HepG2 (cell line): ENCODE measurements around the gene CASKIN1. TPM values are rescaled to one million over a fixed set of nuclear protein-coding genes. Genes with fewer than 3 reads are reported as not detected.
A peak's percentile ranks its signal among the peaks of the same experiment; 100 is the strongest.

ENCODE experiments used
- ATAC-seq: fragments of 200-7000 bp; cut with Tn5 transposase; 3 replicates; pipeline ENCODE4 v1.9.1; 2020; ENCODE audit warnings: mild to moderate bottlenecking, moderate library complexity
- BruUV-seq: library from RNA; stranded (reverse); fragments of 400-500 nt; replicated peaks from 2 replicates; lab custom pipeline; 2021; lab: Mats Ljungman, UMichigan
- CTCF ChIA-PET: fragments of 300-600 bp; formaldehyde crosslinking; extraction: SDS; loops from one replicate; lab custom pipeline; 2021; ENCODE audit warnings: low total read pairs, inconsistent platforms, low intra/inter-chr PET ratio; lab: Yijun Ruan, JAX
- POLR2A ChIA-PET: fragments of 350-600 bp; sonication (Branson Sonifier 250); formaldehyde crosslinking; loops from one replicate; lab custom pipeline; 2020; ENCODE audit warnings: antibody characterized with exemption, inconsistent platforms; lab: Yijun Ruan, JAX
- DNase-seq: peaks from one replicate; pipeline ENCODE4 v3.0.0-alpha.2; 2015; ENCODE audit warnings: low spot score
- FAIRE-seq: peaks from 3 replicates; lab custom pipeline; 2011; peaks lifted over from hg19 to GRCh38; lab: Jason Lieb, UNC
- H2AFZ ChIP-seq: one replicate; pipeline ENCODE4 v1.6.1; 2011; ENCODE audit warnings: low read length, inconsistent platforms
- H3K27ac ChIP-seq: fragments of 300-600 bp; 3 replicates; pipeline ENCODE4 v1.8.0; 2011; ENCODE audit warnings: mixed run types, mild to moderate bottlenecking, mixed read lengths, low read length, inconsistent platforms; ENCODE audit not compliant: insufficient read depth; ENCODE audit errors: extremely low read length
- H3K27me3 ChIP-seq, 2 experiments: fragments of 200-600 bp in 1 of 2; 2 replicates in 1 of 2; 3 replicates in 1 of 2; pipeline versions ENCODE4 v1.6.0 to v1.8.0; 2011; ENCODE audit warnings: low read length in 2 of 2, mild to moderate bottlenecking in 2 of 2, moderate library complexity in 2 of 2, inconsistent platforms in 1 of 2; ENCODE audit not compliant: insufficient read depth in 2 of 2, control insufficient read depth in 1 of 2
- H3K36me3 ChIP-seq, 2 experiments: fragments of 200-600 bp in 1 of 2; replicated peaks in 1 of 2; 2 replicates in 1 of 2; 3 replicates in 1 of 2; pipeline versions ENCODE4 v1.5.1 to v1.8.0; 2011; ENCODE audit warnings: low read length in 2 of 2, inconsistent platforms in 1 of 2; ENCODE audit not compliant: insufficient read depth in 2 of 2, control insufficient read depth in 1 of 2
- H3K4me1 ChIP-seq: 2 replicates; pipeline ENCODE4 v1.5.1; 2012; ENCODE audit warnings: low read length, inconsistent platforms; ENCODE audit not compliant: insufficient read depth
- H3K4me2 ChIP-seq: 2 replicates; pipeline ENCODE4 v1.6.0; 2011; ENCODE audit warnings: low read depth, low read length, inconsistent platforms
- H3K4me3 ChIP-seq, 3 experiments: fragments of 200-600 bp in 1 of 3; sonication (generic), shearing (Covaris generic) in 1 of 3; replicated peaks in 1 of 3; 2 replicates each; pipeline ENCODE4 v1.5.1; 2011 to 2016; ENCODE audit warnings: low read length in 3 of 3, inconsistent platforms in 2 of 3, low read depth in 2 of 3, mild to moderate bottlenecking in 2 of 3, control low read depth in 1 of 3, mixed read lengths in 1 of 3; ENCODE audit not compliant: insufficient read depth in 1 of 3
- H3K79me2 ChIP-seq: one replicate; pipeline ENCODE4 v1.6.1; 2011; ENCODE audit warnings: low read length, inconsistent platforms; ENCODE audit not compliant: insufficient read depth
- H3K9ac ChIP-seq: 2 replicates; pipeline ENCODE4 v1.6.0; 2011; ENCODE audit warnings: mild to moderate bottlenecking, low read depth, low read length, inconsistent platforms; ENCODE audit not compliant: insufficient read depth
- H3K9me3 ChIP-seq: 2 replicates; pipeline ENCODE4 v1.5.1; 2012; ENCODE audit warnings: mild to moderate bottlenecking, low read length
- H4K20me1 ChIP-seq: 2 replicates; pipeline ENCODE4 v1.6.0; 2011; ENCODE audit warnings: inconsistent platforms, mild to moderate bottlenecking, low read length, moderate library complexity; ENCODE audit not compliant: insufficient read depth
- AGO1 ChIP-seq: fragments of 200-400 bp; formaldehyde crosslinking; IDR thresholded peaks from 2 replicates; pipeline ENCODE4 v1.6.1; 2017; ENCODE audit warnings: mild to moderate bottlenecking, low read depth, low read length, moderate library complexity; ENCODE audit not compliant: poor library complexity, severe bottlenecking
- AKAP8 ChIP-seq: sonication (generic); formaldehyde crosslinking; IDR thresholded peaks from 2 replicates; pipeline ENCODE4 v1.5.1; 2020; ENCODE audit warnings: mild to moderate bottlenecking, missing genetic modification reagents
- HDAC1 ChIP-seq: sonication (generic); formaldehyde crosslinking; IDR thresholded peaks from 2 replicates; pipeline ENCODE4 v1.5.1; 2020; ENCODE audit warnings: mild to moderate bottlenecking, missing genetic modification reagents
- HNRNPLL ChIP-seq: fragments of 200-400 bp; formaldehyde crosslinking; IDR thresholded peaks from 2 replicates; pipeline ENCODE4 v1.6.1; 2017; ENCODE audit warnings: mild to moderate bottlenecking, low read depth, low read length; ENCODE audit not compliant: poor library complexity, severe bottlenecking
- MED8 ChIP-seq: sonication (generic); formaldehyde crosslinking; IDR thresholded peaks from 2 replicates; pipeline ENCODE4 v1.8.1; 2023; ENCODE audit warnings: mild to moderate bottlenecking, missing genetic modification reagents; ENCODE audit not compliant: insufficient replicate concordance
- POLR2A ChIP-seq, 2 experiments: IDR thresholded peaks; 2 replicates each; pipeline ENCODE4 v1.6.1; 2011; ENCODE audit warnings: low read depth in 2 of 2, low read length in 2 of 2, mild to moderate bottlenecking in 1 of 2, moderate library complexity in 1 of 2; ENCODE audit not compliant: insufficient read depth in 1 of 2
- SCMH1 ChIP-seq: sonication (generic); formaldehyde crosslinking; IDR thresholded peaks from 2 replicates; pipeline ENCODE4 v1.9.0; 2021; ENCODE audit warnings: missing genetic modification reagents, mild to moderate bottlenecking, borderline replicate concordance
- YY1 ChIP-seq: IDR thresholded peaks from 2 replicates; pipeline ENCODE4 v1.6.1; 2011; ENCODE audit warnings: low read length, low read depth, moderate library complexity, mild to moderate bottlenecking; ENCODE audit not compliant: insufficient read depth, insufficient replicate concordance
- ZNF615 ChIP-seq: sonication (generic); formaldehyde crosslinking; IDR thresholded peaks from 2 replicates; pipeline ENCODE4 v1.5.0; 2020; ENCODE audit warnings: mild to moderate bottlenecking, missing genetic modification reagents, borderline replicate concordance
- WGBS: methylation state at CpG from one replicate; pipeline ENCODE4 v1.1.6; 2017; ENCODE audit warnings: low lambda C conversion rate; 5-methylcytosine and 5-hydroxymethylcytosine counted together
- in situ Hi-C: cut with HindIII; loops from 2 replicates; pipeline ENCODE4 v1.10.0; 2017; ENCODE audit warnings: low pct_unique_long_range_greater_than_20kb; ENCODE audit not compliant: extremely low pct_ligation_motif_present
- intact Hi-C: fragments of 100-400 bp; cut with micrococcal nuclease; formaldehyde crosslinking; loops from one replicate; pipeline ENCODE4 v1.10.0; 2022; ENCODE audit not compliant: unreplicated experiment
- polyA plus RNA-seq, 8 experiments: library from polyadenylated mRNA; depleted of rRNA in 3 of 8; stranded (reverse) in 7 of 8; unstranded in 1 of 8; fragments of >200 nt; fragmentation: Illumina TruSeq in 4 of 8; extraction: Trizol in 4 of 8; gene quantifications; 2 replicates each; pipeline versions ENCODE4 v1.2.1 to v1.2.3, GENCODE V29; 2011 to 2016; ENCODE audit warnings: low read depth in 4 of 8, missing spikeins in 1 of 8, mixed read lengths in 1 of 8; ENCODE audit not compliant: insufficient read depth in 1 of 8
- total RNA-seq, 5 experiments: library from RNA; depleted of rRNA; stranded (reverse); fragments of >200 nt; fragmentation: Illumina TruSeq; extraction: Trizol; gene quantifications; 2 replicates each; pipeline ENCODE4 v1.2.3, GENCODE V29; 2016; ENCODE audit warnings: low read depth in 1 of 5
- TF ChIP-seq, protein P1 (sequence below): sonication (generic); formaldehyde crosslinking; IDR thresholded peaks from 2 replicates; pipeline ENCODE4 v1.8.1; 2023; ENCODE audit warnings: mild to moderate bottlenecking, missing genetic modification reagents
- TF ChIP-seq, protein P2 (sequence below): sonication (generic); formaldehyde crosslinking; IDR thresholded peaks from 2 replicates; pipeline ENCODE4 v1.5.0; 2020; ENCODE audit warnings: mild to moderate bottlenecking, low read depth, missing genetic modification reagents, borderline replicate concordance
- TF ChIP-seq, protein P3 (sequence below): IDR thresholded peaks from 2 replicates; pipeline ENCODE4 v1.6.1; 2016; ENCODE audit warnings: missing biosample characterization, missing genetic modification reagents, low read depth

Gene CASKIN1
- total and polyA plus RNA-seq, 2 of the 13 experiments (the other 11 are each of a cell fraction or from before 2014, with no cell fraction given): 1.2 to 2.2 TPM

DNA sequence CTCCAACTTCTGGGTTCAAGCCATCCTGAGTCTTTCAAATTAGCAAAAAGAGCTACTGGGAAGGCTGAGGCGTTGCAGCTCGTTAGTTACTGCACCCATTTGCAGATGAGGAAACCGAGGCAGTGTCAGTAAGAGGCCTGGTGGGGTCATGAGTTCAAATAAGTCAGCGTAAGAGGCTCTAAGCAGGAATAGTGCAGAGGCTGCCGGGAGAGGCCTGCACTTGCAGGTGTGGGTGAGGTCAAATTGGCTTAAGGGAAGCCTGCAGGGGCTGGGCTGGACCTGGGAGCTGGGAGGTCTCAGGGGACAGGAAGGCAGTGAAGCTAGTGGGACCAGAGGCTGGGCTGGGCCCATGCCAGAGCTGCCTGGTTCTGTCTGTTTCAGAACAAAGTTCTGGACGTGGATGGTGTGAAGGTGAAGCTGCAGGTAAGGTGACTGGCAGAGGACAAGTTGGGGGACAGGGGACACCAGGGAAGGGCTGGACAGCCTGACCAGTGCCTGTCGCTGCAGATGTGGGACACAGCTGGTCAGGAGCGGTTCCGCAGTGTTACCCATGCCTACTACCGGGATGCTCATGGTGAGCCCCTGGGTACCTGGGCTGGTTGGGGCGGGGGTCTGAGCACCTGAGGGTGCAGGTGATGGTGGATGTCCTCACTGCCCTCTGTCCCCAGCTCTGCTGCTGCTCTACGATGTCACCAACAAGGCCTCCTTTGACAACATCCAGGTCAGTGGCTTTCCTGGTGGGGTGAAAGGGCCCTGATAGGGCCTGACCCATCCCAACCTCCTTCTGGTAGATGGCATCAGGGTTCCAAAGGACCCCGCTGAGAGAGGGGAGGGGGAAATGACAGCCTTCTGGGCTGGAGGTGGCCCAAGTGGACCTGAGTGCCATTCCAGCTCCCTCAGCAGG lies 45.0 kb downstream of the CASKIN1 start (continued):
- TF ChIP-seq, protein P1, sequence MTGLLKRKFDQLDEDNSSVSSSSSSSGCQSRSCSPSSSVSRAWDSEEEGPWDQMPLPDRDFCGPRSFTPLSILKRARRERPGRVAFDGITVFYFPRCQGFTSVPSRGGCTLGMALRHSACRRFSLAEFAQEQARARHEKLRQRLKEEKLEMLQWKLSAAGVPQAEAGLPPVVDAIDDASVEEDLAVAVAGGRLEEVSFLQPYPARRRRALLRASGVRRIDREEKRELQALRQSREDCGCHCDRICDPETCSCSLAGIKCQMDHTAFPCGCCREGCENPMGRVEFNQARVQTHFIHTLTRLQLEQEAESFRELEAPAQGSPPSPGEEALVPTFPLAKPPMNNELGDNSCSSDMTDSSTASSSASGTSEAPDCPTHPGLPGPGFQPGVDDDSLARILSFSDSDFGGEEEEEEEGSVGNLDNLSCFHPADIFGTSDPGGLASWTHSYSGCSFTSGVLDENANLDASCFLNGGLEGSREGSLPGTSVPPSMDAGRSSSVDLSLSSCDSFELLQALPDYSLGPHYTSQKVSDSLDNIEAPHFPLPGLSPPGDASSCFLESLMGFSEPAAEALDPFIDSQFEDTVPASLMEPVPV: 0 out of 2 replicates have a peak, but pooled peaks have one; percentile 11

DNA sequence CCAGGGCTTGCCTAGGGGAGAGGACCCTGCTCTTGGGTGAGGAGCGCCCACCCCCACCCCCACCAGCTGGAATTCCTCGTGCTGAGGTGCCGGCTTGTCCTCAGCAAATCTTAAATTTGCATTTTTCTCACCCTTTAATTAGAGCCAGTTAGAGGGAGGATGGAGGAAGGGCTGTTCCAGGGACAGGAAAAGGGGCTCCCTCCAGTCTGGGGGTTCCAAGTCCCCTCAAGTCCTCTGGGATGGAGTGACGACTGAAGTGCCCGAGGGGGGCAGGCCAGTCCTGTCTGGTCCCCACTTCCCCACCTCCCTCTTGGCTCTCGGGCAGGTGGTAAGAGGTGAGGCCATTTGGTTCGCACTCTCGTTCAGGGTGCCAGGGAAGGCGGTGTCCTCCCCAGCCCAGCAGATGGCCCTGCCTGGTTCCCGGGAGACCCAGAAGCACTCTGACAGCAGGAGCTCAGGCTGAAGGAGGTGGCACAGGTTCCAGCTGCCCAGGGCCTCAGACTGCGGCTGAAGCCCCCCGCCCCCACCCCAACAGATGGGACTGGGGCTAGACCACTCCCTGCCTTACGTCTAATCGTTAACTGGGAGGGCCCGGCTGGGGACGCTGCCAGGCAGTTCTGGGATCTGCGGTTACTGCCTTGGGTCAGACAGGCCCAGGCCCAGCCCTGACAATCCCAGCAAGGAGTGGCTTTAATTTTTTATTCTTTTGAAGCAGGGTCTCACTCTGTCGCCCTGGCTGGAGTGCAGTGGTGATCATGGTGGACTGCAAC lies 45.8 kb downstream of the CASKIN1 start:
- Histone ChIP-seq H3K79me2 (peaks cover 26% of the 10 kb centered on the region), H3K36me3 (peaks cover 0 to 11% of the 10 kb centered on the region in 2 experiments; a peak in 3 of 5 replicates), H3K4me1 (peaks cover 79% of the 10 kb centered on the region), H3K4me3 (peak overlapping the region in 1 of 3 experiments; percentile 98; a peak in 3 of 6 replicates), H3K9me3 (no peaks in the 10 kb centered on the region), H4K20me1 (peaks cover 68% of the 10 kb centered on the region), H3K27ac (peak overlapping the region; percentile 25), H3K9ac (peak overlapping the region; percentile 55; the same call in 1 of the 2 replicates), H3K27me3 (peaks cover 3 to 18% of the 10 kb centered on the region in 2 experiments; a peak in 3 of 5 replicates), H3K4me2 (peak overlapping the region; percentile 97), H2AFZ (no peak overlapping the region)
- CTCF ChIA-PET: no interaction called here
- ATAC-seq: peak; percentile 10
- intact Hi-C loops (no loop called here), in situ Hi-C loops (no loop called here)
- WGBS: 6% methylated on average over 7 of the region's 18 CpGs
- POLR2A ChIA-PET: interaction anchor here (0.6 to 6.6 kb wide), 15 partner anchors 11 to 1186 kb away, joined by 3 to 79 read pairs (median 4); partner anchors contain the start of genes ECI1, PGP and RPS2
- no TSS peak for BruUV-seq
- DNase-seq: peak; percentile 68
- FAIRE-seq: peak; percentile 44
- TF ChIP-seq AGO1 (peak; percentile 94), HDAC1 (CRISPR knock-in tag) (0 out of 2 replicates have a peak, but pooled peaks have one; percentile 37), YY1 (no peak), MED8 (peak; percentile 19), HNRNPLL (peak; percentile 21), AKAP8 (CRISPR knock-in tag) (peak; percentile 81; the same call in 1 of the 2 replicates), ZNF615 (0 out of 2 replicates have a peak, but pooled peaks have one; percentile 83), SCMH1 (CRISPR knock-in tag) (no peak), POLR2A (IDR thresholded peaks at IDR 0.05; ENCODE audit: insufficient read depth in 1 of 2, low read depth in 2 of 2, low read length in 2 of 2) (peak in 1 of 2 experiments; percentile 76)
- TF ChIP-seq, protein P2, sequence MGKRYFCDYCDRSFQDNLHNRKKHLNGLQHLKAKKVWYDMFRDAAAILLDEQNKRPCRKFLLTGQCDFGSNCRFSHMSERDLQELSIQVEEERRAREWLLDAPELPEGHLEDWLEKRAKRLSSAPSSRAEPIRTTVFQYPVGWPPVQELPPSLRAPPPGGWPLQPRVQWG (CRISPR knock-in tag): no peak
- TF ChIP-seq, protein P3, sequence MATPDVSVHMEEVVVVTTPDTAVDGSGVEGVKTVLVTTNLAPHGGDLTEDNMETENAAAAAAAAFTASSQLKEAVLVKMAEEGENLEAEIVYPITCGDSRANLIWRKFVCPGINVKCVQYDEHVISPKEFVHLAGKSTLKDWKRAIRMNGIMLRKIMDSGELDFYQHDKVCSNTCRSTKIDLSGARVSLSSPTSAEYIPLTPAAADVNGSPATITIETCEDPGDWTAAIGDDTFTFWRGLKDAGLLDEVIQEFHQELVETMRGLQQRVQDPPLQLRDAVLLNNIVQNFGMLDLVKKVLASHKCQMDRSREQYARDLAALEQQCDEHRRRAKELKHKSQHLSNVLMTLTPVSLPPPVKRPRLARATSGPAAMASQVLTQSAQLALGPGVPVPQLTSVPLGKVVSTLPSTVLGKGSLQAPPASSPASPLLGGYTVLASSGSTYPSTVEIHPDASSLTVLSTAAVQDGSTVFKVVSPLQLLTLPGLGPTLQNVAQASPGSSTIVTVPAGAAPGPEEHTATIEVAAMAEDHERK (CRISPR knock-in tag): 0 out of 2 replicates have a peak, but pooled peaks have one; percentile 34
